Measurements from ENCODE around the gene RAB40C.

RAB40C gene

GRCh38 chr16:564690-565418 is 25.0 kb upstream of the RAB40C start:
- DNase-seq (ENCODE audit: low read depth in 2 of 2), result no peak
- H3K4me3 ChIP-seq (replicated peaks in 1 of 2; ENCODE audit: low read depth in 2 of 2, low read length in 2 of 2), result no peak overlapping the region
- no peak for TF ChIP-seq CTCF (IDR thresholded peaks at IDR 0.05; ENCODE audit: low read depth, low read length)

GRCh38 chr16:565419-566330 is 24.2 kb upstream of the RAB40C start:
- no peak overlapping the region for H3K4me3 ChIP-seq (replicated peaks in 1 of 2; ENCODE audit: low read depth in 2 of 2, low read length in 2 of 2)
- no peak for TF ChIP-seq CTCF (IDR thresholded peaks at IDR 0.05; ENCODE audit: low read depth, low read length)

GRCh38 chr16:566475-567372 is 23.1 kb upstream of the RAB40C start, which contains the start of gene NHLRC4:
Gene NHLRC4, plus strand, starts transcription at chr16:567005. Its CDS starts 1,043 bp downstream, at chr16:568048.
- peak; percentile 74 to 84 for DNase-seq (ENCODE audit: low read depth in 2 of 2)
- H3K4me3 ChIP-seq (replicated peaks in 1 of 2; ENCODE audit: low read depth in 2 of 2, low read length in 2 of 2), result peak within 1 kb of the TSS; percentile 13 to 41
- TF ChIP-seq CTCF (IDR thresholded peaks at IDR 0.05; ENCODE audit: low read depth, low read length), result no peak

More at GRCh38 chr16:565419-566330, 24.2 kb upstream of the RAB40C start:
- peak in 1 of 2 donors; percentile 62 for DNase-seq (ENCODE audit: low read depth in 2 of 2)

GRCh38 chr16:567373-568256 is 22.3 kb upstream of the RAB40C start:
- DNase-seq (ENCODE audit: low read depth in 2 of 2), result no peak
- TF ChIP-seq CTCF (IDR thresholded peaks at IDR 0.05; ENCODE audit: low read depth, low read length), result no peak
- no peak overlapping the region for H3K4me3 ChIP-seq (replicated peaks in 1 of 2; ENCODE audit: low read depth in 2 of 2, low read length in 2 of 2)

- TF ChIP-seq CTCF (IDR thresholded peaks at IDR 0.05; ENCODE audit: low read depth, low read length), result no peak
- DNase-seq (ENCODE audit: low read depth in 2 of 2), result no peak
- peak overlapping the region in 1 of 2 donors; percentile 77 for H3K4me3 ChIP-seq (replicated peaks in 1 of 2; ENCODE audit: low read depth in 2 of 2, low read length in 2 of 2)
Observed at GRCh38 chr16:568401-569258, 21.2 kb upstream of the RAB40C start.

Data from cardiac fibroblast (primary cell).